Cerebellar nuclear complex (tissue), 1 donor: Measurements from ENCODE around the gene SLC23A1.
"Not testable (repeated sequence)": the region's sequence is repeated elsewhere in the genome, so short reads cannot be mapped to it uniquely, and the experiment has no call there.

Experiments
- DNase-seq, 2 experiments: peaks; one replicate each; lab custom pipeline; 2025; lab: John Stamatoyannopoulos, UW

SLC23A1 gene

DNA sequence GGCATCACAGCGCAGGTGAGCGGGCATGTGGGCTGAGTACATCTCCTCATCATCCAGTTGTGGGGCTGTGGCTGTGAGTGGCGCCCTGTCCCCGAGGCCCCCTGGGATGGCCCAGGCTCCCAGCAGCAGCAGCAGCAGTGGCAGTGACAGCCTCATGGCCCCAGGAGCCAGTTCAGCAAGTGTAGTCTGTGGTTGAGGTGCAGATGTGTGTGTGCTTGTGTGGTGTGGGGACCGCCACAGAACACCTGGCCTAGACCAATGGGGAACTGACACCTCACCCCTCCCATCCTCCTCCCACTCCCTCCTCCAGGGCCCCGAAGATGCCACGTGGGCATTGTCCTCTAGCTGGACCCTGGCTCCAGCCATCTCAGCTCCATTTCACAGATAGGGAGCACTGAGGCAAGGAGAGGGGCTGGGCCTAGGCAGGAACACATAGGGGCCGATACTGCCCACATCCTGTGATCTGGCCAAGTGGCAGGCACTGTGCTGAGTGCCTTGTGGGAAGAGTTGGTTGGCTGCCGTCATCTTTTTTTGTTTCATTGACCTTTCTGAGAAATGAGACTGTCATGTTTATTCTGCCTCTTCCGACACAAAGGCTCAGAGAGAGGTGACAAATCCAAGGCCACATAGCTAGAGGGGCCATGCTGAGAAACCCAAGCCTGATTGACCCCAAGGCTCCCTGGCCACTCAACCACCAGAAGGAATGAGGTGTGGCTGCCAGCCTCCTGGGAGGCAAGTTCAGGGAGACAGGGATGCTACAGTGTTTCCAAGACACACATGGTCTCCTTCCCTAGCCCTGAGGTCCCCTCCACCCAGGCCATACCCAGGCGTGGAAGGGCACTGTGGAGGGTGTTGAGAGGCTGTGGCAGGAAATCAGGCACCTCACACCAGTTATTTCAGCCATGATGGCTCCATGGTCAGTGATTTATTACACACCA, 6.9 kb upstream of the SLC23A1 start, which contains the start of gene MZB1:
Gene MZB1 (minus strand): TSS at position 213 of the 938 bp plus-strand sequence. CDS start 57 bp downstream, at position 156.
- DNase-seq = no peak

DNA sequence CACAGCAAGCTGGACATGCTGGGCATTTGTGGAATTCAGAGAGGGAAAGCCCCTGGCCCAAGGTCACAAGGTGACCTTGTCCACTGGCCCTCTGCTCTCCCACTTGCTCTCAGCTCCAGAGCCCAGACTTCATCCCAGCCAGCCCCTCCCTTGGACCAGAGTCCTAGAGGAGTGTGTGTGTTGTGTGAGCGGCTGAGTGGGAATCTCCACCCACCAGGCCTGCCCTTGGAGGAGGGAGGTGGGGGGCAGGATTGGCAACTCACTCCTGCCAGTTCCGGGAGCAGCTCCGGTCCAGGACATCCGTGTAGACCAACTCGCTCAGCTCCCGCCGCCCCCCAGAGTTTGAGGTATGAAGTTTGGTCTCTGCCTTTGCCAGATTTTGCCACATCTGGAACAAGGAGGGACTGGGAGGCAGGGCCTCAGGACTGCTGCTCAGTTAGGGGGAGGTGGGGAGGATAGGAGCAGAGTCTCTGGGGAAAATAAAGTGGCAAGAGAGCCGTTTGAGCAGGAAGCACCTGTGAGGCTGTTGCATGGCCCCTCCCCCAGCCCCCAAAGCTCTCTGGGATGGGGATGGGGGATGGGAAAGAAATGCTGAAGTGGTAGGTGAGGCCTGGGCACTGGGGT, 5.2 kb upstream of the SLC23A1 start:
- no peak for DNase-seq

DNA sequence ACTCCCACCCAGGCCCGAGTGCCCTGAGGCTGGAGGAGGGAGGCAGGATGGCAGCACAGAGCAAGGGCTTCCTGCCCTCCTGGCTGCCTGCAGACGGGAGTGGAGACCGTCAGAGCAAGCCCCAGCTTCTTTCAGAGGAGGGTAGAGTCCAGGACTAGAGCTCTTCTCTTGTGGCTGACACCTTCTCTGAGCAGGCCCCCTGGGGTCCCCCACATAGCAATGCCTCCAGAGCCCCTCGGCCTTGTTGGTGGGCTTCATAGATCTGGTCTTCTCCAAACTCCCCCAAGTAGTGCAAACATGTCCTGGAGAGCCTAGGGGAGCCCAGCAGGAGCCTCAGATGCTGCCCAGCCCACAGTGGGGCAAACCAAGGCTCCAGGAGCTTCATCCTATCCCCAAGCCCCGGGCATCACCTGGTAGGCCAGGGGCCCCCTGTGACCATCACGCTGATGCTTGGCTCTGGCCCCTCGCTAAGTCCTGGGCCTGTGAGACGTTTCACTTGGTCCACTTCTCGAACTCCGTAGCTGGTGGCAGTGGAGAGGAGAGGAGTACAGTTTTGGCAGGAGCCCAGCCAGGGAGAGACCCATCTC, 4.6 kb upstream of the SLC23A1 start:
- DNase-seq = no peak

DNA sequence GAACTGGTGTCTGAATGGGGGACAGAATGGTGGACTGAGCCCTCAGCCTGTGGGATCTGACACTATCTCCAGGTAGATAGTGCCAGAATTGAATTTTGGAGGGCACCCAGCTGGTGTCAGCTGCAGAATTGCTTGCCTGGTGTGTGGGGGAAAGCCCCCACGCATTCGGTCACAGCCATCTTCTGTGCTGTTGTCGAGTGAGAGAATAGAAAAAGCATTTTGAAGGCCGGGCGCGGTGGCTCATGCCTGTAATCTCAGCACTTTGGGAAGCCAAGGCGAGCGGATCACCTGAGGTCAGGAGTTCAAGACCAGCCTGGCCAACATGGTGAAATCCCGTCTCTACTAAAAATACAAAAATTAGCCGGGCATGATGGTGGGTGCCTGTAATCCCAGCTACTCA, 3.9 kb upstream of the SLC23A1 start:
- not testable (repeated sequence) for DNase-seq

DNA sequence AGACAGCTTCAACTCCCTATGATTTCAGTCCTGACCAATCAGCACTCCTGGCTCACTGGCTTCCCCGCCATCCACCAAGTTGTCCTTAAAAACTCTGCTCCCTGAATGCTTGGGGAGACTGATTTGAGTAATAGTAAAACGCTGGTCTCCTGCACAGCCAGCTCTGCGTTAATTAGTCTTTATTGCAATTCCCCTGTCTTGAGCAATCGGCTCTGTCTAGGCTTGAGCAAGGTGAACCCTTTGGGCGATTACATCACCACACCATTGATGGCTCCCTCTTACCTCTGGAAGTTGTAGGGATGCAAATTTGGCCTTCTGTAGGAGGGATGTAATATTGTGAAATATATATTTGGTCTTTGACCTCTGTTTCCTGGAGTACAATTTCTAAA, 2.9 kb upstream of the SLC23A1 start:
- DNase-seq = no peak

DNA sequence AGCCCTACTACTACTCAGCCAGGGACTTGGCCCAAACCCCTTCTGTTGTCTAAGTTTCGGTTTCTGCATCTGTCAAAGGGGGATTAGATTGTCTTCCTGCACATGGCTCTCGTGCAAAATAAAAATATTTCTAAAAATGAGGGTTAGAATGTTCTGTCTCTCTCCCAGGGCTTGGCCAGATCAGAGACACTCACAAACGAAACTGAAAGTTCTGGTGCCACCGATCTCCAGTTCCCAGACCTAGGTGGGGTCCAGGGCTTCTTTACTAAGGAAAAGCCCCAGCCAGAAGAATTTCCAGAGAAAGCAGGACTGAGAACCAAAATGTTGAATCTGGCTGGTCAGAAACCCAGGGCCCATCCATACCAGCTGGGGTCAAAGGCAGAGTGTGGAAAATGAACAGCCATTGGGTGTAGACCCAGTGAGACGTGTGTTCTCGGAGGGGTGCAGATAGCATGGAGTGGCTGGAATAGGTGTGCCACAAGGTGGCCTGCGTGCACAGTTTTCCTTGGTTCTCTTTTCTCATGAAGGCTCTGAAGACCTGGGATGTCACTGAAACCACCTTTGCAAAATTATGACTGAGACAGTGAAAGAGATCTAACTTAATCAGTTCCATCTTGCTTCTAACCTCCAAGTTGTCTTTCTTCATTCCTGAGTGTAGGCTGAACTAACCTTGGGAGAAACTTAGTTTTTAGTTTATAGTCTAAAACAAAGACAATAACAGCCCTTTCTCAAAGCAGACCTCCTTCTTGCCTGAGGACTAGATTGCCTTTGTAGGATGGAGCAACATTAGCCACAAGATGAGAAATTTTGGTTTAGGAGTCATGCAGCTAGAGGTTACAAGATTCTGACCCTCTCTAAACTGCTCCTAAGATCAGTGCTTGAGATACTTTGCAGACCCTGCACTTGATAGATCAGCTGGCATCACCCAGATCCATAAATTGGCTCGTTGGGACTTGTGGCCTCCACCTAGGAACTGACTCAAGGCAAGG, 2.3 kb upstream of the SLC23A1 start:
- DNase-seq = no peak

DNA sequence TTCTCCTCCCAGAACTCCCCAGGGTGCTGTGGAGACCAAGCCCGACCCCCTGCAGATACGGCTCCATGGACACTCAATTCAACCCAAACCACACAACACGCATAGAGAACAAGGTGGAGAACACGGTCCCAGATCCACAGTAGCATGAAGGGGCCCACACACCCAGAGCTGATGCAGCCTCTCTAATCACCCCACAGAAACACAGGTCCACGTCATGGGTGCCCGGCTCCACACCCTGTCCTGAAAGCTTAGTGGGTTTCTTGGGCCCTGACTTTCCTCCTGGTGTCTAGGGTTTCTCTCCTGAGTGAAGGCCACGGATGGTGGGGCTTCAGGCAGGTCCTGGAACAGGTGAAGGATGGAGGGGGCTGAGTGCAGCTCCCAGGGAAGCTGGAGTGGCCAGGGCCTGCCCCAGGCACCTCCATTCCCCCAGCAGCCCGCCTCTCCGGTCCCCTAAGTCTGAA, 1.5 kb upstream of the SLC23A1 start:
- DNase-seq = no peak

DNA sequence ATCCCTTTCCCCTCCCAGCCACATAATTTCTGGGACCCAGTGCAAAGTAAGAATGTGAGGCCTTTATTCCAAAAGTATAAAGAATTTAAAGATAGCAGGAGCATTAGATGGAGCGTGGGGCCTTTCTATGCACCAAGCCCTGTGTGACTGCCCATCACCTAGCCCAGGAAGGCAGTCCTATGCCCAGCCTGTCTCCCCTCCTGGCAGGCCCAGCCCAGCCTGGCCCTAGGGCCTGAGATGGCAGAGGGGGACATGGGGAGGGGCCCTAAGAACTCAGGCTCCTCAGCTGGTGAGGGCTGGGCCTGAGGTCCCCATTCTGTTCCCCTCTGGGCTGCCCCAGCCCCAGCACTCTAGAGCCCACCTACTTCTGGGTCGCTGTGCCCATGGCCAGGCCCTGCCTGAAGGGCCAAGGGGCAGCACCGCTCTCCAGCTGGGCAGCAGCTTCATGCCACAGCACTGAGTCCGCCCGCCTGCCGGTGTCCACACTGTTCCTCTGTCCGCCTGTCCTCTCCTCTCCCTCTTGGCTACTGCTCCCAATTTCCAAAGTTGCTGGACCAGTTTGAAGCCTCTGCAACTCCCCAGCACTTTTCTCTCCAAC, 995 bp upstream of the SLC23A1 start:
- DNase-seq = no peak

DNA sequence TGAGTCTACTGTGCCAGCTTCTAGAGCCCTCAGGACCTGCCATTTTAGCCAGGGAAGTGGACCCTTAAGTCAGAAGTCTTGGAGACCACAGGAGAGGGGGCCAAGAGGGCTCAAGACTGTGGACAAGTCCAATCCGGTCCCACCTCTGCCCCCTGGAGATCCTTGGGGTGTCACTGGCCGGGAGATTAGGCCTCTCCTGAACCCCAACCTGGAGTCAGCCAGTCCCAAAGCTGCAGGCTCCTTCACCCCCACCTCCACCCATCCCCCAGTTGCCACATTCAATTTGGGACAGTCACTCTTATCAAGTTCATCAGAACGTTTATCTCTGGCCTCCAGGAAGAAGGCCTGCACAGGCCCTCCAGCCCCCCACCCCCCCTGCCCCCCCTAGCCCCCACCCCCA, 290 bp downstream of the SLC23A1 start:
- no peak for DNase-seq

DNA sequence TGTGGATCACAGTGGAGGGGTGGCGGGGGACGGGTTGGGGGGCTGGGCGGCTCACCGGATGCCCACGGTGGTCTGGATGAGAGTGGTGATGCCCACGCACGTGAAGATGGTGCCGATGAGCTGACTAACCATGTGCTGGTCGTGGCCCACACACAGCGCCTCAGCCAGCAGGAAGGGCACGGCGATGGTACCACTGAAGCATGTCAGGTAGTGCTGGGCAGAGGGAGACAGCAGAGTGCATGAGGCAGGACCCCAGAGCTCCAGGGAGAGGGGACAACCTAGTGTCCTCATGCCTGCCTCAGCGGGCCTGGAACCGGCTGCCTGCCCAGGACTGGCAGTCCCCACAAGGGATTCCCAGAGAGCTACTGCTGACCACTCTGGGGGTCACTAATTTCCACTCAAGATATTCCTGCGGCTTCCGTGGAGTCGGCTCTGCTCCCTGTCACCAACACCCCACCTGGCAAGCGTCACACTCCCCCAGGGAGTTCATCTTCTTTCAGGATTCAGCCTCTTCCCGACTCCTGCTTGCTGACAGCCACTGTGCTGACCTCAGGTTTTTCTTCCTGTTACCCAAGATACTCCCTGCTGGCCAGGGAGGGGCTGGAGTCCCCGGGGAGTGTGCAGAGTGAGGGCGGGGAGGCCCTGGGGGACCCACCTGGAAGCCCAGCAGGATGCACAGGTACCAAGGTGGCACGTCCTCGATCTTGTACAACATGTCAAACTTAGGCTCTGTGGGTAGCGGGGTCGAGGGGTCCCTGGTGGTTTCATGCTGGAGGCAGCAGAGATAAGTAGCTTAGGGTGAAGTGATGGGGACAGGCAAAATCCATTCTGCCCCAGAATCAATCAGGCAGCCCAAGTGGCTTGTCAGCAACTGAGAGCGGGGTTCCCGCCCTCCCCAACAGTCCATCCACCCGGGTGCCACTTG, 998 bp downstream of the SLC23A1 start:
- DNase-seq = no peak

DNA sequence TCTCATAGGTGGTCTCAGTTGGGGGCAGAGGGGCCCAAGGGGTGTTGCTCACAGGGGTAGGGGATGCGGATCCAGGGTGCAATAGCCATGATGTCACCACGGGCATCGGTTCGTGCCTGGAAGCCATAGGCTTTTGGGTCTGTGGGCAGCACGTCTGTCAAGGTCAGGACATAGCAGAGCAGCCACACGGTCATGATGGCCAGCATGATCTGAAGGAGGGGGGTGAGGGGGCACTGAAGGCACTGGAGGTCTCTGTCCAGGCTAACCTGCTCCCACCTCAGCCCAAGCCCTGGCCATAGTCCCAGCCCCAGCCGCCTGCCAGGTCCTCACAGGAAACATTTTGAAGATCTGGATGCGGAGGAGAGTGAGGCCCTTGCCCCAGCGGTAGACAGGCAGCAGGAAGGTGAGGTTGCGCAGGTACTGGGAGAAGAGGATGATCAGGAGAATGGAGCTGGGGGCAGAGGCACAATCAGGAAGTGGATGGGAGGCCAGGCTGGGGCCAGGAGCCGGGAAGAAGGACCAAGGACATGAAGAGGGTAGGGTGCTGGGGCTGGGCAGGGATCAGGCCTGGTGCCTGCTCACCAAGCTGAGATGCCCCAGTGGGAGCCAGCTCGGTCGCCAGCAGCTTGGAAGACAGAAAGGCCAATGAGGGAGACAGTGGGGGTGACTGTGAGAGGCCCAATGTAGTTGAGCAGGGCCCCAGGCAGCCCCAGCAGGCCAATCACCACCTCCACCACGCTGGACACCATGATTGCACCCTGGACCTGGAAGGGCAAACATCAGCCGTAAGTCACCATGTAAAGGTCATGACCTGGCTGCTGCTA, 3.3 kb downstream of the SLC23A1 start:
- DNase-seq = no peak

DNA sequence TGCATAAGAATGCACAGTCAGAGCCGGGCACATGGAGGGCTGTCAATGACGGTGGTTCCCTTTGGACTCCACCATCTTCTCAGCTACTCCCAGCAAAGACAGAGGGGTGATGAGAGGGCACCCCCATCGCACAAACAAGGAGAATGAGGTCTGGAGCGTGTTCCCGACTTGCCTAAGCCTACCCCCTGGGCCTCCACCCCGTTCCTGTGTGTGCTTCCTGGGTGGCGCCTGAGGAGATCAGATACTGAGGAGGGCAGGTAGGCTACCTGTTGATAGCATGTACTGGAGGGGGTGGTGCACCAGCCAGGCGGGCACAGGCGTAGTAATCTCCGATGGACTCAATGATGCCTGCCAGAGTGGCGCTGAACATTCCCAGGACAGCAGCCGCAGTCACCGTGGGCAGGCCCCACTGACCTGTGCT, 4.1 kb downstream of the SLC23A1 start:
- no peak for DNase-seq

DNA sequence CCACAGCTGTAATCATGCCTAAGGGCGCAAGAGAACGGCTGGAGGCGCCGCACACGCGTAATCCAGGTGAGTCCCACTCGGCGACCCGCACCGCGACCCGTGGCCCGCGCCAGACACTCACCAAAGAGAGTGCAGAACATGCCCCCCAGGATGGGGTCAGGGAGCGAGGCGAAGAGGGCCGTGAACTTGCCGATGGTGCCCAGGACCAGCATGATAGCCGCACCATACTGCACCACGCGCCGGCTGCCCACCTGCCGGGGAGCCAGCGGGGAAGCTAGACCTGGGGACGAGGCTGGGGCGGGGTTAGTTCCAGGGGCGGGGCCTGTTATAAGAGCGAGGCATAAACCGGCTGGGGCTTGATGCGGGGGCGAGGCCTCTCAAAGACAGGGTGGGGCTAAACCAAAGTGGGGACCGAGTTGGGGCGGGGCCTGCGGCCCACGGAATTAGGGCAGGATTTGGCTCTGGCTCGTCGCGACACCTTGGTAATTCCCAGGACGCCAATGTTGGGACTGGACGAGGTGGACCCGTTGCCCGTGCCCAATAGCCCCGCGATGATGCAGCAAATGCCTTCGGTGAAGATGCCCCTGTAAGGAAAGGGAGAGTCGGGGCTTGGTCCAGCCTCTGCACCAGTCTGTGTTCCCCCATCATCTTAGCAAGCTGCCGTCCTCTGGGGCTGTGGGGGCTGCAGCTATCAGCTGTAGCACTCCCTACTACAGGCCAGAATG, 4.8 kb downstream of the SLC23A1 start:
- no peak for DNase-seq

DNA sequence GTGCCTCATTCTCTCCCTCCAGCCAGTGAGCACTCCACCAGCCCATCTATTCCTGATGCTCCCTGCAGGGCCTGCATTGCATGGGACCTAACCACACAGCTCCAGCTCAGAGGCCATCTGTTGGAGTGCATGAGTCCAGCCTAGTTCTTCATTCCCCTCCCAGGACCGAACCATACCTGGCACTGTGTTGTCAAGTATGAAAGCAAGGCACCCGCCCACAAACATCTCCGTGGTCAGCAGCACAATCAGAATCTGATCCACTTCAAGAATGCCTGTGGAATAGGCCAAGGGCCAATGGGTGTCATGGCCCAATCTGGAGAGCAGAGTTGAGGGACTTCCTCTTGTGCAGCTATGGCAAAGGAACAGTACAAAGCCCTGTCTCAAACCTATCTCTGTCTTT, 5.9 kb downstream of the SLC23A1 start:
- no peak for DNase-seq

DNA sequence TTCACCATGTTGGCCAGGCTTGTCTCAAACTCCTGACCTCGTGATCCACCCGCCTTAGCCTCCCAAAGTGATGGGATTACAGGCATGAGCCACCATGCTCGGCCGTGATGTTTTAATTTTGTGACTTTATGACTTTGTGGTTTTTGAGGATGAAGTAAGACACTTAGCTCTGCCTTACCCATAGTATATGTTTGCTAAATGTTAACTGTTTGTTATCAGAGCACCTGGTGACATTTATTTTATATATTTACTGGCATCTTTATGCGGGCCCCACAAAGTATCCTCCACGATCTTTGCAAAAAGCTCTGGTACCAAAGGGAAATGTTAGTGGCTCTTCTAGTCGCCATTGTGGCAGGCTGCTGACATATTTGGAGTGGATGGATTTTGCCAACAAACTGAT, 6.7 kb downstream of the SLC23A1 start:
- no peak for DNase-seq

DNA sequence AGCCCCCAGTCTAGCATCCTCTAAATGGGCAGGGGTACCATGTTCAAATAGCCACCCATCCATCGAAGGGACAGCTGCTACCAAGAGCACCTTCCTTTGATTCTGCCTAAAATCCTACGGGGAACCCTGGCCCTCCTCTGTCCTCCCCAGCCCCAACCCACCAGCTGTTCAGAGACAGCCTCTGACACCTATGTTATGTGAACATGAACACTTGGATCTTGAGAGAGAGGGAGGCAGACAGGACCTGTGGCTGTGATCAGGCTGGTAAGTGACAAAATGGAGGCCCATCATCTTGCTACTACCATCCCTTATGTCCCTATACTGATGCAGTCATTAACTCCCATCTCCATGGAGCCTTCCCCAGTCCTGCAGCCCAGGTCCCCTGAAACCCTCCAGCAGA, 8.2 kb downstream of the SLC23A1 start:
- no peak for DNase-seq

DNA sequence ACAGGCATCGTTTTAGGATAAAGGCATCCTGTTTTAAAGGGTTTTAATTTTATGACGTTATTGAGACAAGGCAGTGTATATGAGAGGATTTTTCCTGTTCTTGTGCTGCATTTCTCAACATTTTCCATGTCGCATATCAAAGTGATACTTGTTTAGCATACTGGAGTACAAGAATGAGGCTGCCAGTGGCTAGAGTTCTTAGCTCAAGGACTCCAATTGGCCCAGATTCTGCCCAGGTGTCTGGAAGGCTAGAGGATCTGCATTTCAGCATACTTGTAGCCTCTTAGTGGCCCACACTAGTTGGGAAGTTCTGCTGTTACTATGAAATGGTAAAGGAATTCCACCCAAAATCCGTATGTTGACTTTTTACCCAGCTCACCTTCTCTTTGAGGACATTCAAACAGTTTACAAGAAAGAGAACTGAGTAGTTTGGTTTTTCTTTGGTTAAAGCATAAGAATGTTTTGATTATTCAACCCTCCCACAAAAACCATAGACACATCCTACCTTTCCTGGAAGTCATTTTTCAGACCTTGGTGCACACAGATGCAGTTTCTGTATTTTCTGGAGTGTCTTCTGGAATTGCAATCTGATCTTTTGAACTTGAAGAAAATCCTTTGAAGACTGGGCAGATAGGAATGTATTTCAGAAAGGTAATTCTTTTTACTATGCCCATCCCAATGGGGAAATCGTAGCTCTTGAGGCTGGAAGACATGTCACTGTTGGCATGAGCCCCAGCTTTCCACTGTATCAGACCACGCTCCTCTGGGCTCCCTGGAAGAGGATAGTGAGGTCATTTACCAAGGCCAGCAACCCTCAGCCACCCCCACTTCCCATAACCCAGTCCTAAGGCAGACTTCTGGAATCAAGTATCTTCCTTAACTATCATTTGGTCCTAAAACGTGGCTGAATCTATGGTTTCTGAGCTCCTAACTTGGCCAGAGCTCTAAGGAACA, 11.3 kb downstream of the SLC23A1 start:
- DNase-seq = no peak
